Hematopoietic multipotent progenitor cell treated with erythropoietin and hydrocortisone succinate and interleukin-3 and kit ligand, for 15 days (in vitro differentiated cells): Measurements from ENCODE around the gene CPNE4.

Experiments
- DNase-seq: peaks from one replicate; pipeline ENCODE4 v3.0.0-alpha.2; 2015; ENCODE audit warnings: low spot score

CPNE4 gene

GRCh38 chr3:131699001-131699400 is 335.8 kb downstream of the CPNE4 start:
- DNase-seq = no peak

- DNase-seq = no peak
These were observed 340.4 kb downstream of the CPNE4 start for GRCh38 chr3:131694376-131694775.

- DNase-seq = no peak
These were observed 342.5 kb downstream of the CPNE4 start for GRCh38 chr3:131692356-131692755.

- DNase-seq = no peak
These were observed 344.0 kb downstream of the CPNE4 start for GRCh38 chr3:131690800-131691199.

GRCh38 chr3:131688370-131688769 is 346.4 kb downstream of the CPNE4 start:
- no peak for DNase-seq

GRCh38 chr3:131669600-131669999 is 365.2 kb downstream of the CPNE4 start:
- no peak for DNase-seq

- DNase-seq = no peak
These were observed 376.0 kb downstream of the CPNE4 start for GRCh38 chr3:131658771-131659170.

- no peak for DNase-seq
These were observed 376.7 kb downstream of the CPNE4 start for GRCh38 chr3:131658115-131658514.

- no peak for DNase-seq
These were observed 379.6 kb downstream of the CPNE4 start for GRCh38 chr3:131655070-131655690.

- DNase-seq = no peak
These were observed 389.2 kb downstream of the CPNE4 start for GRCh38 chr3:131645638-131646037.

GRCh38 chr3:131636266-131636775 is 398.5 kb downstream of the CPNE4 start:
- DNase-seq = no peak

GRCh38 chr3:131630807-131631206 is 404.0 kb downstream of the CPNE4 start:
- no peak for DNase-seq

GRCh38 chr3:131630097-131630496 is 404.7 kb downstream of the CPNE4 start:
- DNase-seq = no peak

GRCh38 chr3:131623431-131623830 is 411.4 kb downstream of the CPNE4 start:
- DNase-seq = no peak

- no peak for DNase-seq
These were observed 412.1 kb downstream of the CPNE4 start for GRCh38 chr3:131622726-131623125.

GRCh38 chr3:131620977-131621376 is 413.8 kb downstream of the CPNE4 start:
- DNase-seq = no peak

- DNase-seq = no peak
These were observed 415.0 kb downstream of the CPNE4 start for GRCh38 chr3:131619821-131620220.

- no peak for DNase-seq
These were observed 418.1 kb downstream of the CPNE4 start for GRCh38 chr3:131616719-131617118.

GRCh38 chr3:131612745-131613144 is 422.1 kb downstream of the CPNE4 start:
- DNase-seq = no peak

- DNase-seq = no peak
These were observed 424.6 kb downstream of the CPNE4 start for GRCh38 chr3:131610174-131610573.

- DNase-seq = no peak
These were observed 426.1 kb downstream of the CPNE4 start for GRCh38 chr3:131608741-131609140.

GRCh38 chr3:131608296-131608695 is 426.5 kb downstream of the CPNE4 start:
- no peak for DNase-seq

GRCh38 chr3:131605916-131606315 is 428.9 kb downstream of the CPNE4 start:
- no peak for DNase-seq

GRCh38 chr3:131602011-131602779 is 432.6 kb downstream of the CPNE4 start:
- DNase-seq = no peak
